GM12864 (cell line): ENCODE results near the gene ARL6IP1.

Experiments used
- DNase-seq: peaks from one replicate; pipeline ENCODE4 v3.0.0-alpha.2; 2011; ENCODE audit warnings: low read depth
- H3K4me3 ChIP-seq: 2 replicates; pipeline ENCODE4 v1.5.1; 2011; ENCODE audit warnings: mild to moderate bottlenecking, low read depth, low read length, control low read depth
- TF ChIP-seq, protein P1 (sequence below): IDR thresholded peaks from 2 replicates; pipeline ENCODE4 v1.5.1; 2011; ENCODE audit warnings: low read depth, mild to moderate bottlenecking, moderate library complexity, low read length, control low read depth, inconsistent platforms; ENCODE audit errors: missing control alignments

Gene ARL6IP1

DNA sequence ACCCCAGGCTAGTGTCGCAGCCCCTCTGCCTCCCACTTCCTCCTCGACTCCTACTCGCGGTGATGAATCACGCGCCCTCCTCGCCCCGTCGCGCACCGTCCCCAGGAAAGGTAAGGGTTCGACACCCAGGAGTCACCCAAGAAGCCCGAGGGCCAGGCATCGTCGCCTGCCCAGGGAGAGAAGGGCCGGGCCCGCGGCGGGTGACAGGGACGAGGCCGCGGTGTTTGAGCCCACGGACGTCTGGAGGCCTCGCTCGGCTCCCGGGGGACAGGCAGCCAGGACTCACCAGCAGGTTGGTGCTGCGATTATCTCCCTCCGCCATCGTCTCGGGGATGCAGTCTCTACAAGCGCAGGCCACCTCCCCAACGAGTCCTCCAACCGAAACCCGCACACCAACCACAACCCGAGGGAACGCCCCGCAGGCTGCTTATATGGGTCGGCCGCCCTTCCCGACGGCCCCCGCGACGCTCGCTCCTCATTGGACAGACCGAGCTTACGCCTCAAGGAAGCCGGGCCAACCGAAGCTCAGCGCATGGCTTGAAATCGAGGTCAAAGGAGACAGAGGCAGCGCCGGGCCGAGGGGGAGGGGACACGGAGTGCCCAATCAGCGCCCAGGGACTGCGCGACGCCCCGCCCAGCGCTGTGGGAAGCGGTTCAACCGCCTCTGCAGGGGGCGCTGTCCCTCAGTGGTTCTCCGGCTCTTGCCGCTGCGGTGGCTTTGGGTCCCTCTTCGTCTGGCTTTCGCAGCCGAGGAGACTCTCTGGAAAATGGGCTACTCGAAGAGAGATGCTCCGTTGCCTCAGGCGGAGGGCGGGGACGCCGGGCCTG is at the start of gene ARL6IP1:
TSS of gene ARL6IP1 (minus strand) at position 405 of the 828 bp plus-strand sequence. CDS start at position 322, 83 bp downstream.
- TF ChIP-seq, protein P1, sequence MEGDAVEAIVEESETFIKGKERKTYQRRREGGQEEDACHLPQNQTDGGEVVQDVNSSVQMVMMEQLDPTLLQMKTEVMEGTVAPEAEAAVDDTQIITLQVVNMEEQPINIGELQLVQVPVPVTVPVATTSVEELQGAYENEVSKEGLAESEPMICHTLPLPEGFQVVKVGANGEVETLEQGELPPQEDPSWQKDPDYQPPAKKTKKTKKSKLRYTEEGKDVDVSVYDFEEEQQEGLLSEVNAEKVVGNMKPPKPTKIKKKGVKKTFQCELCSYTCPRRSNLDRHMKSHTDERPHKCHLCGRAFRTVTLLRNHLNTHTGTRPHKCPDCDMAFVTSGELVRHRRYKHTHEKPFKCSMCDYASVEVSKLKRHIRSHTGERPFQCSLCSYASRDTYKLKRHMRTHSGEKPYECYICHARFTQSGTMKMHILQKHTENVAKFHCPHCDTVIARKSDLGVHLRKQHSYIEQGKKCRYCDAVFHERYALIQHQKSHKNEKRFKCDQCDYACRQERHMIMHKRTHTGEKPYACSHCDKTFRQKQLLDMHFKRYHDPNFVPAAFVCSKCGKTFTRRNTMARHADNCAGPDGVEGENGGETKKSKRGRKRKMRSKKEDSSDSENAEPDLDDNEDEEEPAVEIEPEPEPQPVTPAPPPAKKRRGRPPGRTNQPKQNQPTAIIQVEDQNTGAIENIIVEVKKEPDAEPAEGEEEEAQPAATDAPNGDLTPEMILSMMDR, result peak; percentile 89
- peak within 1 kb of the TSS; percentile 90 for H3K4me3 ChIP-seq
- DNase-seq, result peak; percentile 98

DNA sequence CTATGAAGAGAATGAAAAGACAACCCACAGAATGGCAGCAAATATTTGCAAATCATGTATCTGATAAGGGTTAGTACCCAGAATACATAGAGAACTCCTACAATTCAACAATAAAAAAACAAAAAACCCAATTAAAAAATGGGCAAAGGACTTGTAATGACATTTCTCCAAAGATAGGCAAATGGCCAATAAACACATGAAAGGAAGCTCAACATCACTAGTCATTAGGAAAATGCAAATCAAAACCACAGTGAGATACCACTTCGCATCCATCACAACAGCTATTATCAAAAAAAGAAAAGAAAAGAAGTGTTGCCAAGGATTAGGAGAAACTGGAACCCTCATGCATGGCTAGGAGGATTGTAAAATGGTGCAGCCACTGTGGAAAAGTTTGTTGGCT is 45.1 kb upstream of the ARL6IP1 start:
- no peak for DNase-seq
- TF ChIP-seq, protein P1, result no peak
- H3K4me3 ChIP-seq, result no peak overlapping the region

DNA sequence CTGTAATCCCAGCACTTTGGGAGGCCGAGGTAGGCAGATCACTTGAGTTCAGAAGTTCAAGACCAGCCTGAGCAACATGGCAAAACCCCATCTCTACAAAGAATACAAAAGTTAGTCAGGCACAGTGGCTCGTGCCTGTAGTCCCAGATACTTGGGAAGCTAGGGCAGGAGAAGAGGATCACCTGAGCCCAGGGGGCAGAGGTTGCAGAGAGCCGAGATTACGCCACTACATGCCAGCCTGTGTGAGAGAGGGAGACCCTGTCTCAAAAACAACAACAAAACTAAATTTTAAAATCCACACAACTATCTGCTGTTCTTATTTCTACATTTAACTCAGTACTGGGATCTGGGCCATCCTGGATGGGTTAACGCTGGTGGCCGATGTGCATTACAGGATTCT is 41.2 kb upstream of the ARL6IP1 start:
- H3K4me3 ChIP-seq, result no peak overlapping the region
- DNase-seq, result no peak
- TF ChIP-seq, protein P1, result no peak

DNA sequence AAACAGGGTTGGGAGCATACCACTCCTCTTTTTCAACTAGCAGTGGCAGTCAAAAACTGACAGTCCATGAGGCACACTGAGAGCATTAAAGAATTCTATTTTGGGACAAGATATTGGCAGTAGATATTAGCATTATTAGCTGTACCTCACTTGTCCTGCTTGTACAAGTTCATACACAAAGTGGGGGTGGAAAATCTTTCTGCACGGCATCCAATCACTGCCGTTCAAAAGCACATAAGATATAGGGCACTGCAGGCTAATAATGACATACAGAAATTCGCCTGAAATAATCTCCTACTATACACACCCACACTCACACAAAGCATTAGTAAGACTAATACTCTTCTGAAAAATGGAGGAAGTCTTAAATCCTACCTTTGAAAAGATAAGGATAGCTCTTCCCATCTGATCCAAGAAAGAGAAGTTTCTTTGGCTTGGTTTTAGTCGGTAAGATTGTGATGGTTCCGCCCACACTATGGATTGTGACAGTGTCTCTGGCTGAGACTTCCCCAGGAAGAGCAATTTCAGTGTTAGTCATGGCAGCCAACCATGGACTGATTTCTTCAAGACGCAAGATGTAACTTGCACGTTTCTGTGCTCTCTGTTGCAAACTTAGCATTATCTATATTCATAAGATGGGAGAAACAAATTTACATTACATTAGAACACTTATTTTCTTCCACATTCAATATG is 40.6 kb upstream of the ARL6IP1 start:
- TF ChIP-seq, protein P1, result no peak
- no peak for DNase-seq
- H3K4me3 ChIP-seq, result no peak overlapping the region

DNA sequence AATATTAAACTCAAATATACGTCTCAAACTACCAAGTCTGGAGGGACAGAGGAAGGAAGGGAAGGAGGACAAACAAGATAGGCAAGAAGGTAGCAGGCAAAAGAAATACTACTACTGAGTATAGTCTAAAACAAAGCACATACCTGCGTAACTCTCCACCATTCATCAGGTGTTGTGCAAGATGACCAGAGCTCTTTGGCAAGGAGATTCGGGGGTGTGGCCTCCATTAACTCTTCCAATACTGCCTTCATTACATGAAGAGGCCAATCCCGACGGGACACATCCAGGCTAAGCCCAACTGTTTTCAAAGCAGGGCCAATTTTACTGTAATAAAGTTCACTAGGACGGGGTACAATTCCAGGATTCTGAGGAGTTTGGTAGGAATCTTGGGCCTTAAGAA is 38.2 kb upstream of the ARL6IP1 start:
- H3K4me3 ChIP-seq, result no peak overlapping the region
- no peak for DNase-seq
- TF ChIP-seq, protein P1, result no peak

DNA sequence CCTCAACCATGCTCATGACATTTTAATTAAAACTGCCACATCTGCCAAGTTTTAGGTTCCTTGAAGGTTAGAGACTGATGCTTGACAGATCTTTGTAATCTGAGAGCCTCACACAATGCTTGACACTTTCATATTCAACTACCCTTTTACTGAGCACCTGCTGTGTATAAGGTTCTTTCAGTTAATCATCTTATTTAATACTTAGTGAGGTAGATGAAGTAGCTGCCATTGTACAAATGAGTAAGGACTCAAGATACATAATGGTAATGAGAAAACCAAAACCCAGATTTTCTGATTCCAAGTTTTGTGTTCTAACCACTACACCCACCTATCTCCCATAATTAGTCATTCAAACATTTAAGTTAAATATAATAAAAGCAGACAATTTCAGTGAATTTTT is 35.4 kb upstream of the ARL6IP1 start:
- DNase-seq, result no peak
- no peak overlapping the region for H3K4me3 ChIP-seq
- TF ChIP-seq, protein P1, result no peak

DNA sequence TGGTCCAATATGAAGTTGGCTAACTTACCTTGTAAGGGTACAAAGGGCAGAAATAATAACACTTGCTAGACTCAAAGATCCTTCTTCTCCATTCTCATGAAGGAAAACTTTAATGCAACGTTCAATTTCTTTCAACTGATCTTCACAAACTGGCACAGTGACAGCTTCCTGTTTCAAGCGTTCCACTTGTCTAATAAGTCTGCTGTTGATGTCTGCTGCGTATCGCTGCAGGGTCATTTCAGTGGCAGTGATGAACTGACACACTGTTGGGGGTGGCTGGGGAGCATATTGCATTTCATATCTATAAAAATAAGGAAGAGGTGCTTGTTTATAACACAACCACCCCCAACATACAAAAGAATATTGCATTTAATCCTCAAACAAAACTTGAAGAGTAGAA is 33.5 kb upstream of the ARL6IP1 start:
- no peak overlapping the region for H3K4me3 ChIP-seq
- TF ChIP-seq, protein P1, result no peak
- DNase-seq, result no peak
